SJSA1 (cell line): ENCODE results near the gene ACTR8. TPM values are rescaled to one million over a fixed set of nuclear protein-coding genes. Genes with fewer than 3 reads are reported as not detected.
"Not testable (repeated sequence)": the region's sequence is repeated elsewhere in the genome, so short reads cannot be mapped to it uniquely, and the experiment has no call there.

Experiments
- DNase-seq, 2 experiments: peaks; one replicate each; pipeline ENCODE4 v3.0.0-alpha.2; 2015 to 2020; ENCODE audit warnings: low spot score in 2 of 2, low read depth in 1 of 2
- H3K27ac ChIP-seq: fragments of 250-450 bp; sonication (Bioruptor Pico); 2 replicates; pipeline ENCODE4 v1.5.1; 2020; ENCODE audit warnings: mild to moderate bottlenecking, moderate library complexity
- H3K27me3 ChIP-seq: fragments of 250-450 bp; sonication (Bioruptor Pico); replicated peaks from 2 replicates; pipeline ENCODE4 v1.5.1; 2020; ENCODE audit warnings: mild to moderate bottlenecking, moderate library complexity
- H3K36me3 ChIP-seq: fragments of 250-450 bp; sonication (Bioruptor Pico); 2 replicates; pipeline ENCODE4 v1.5.1; 2020; ENCODE audit warnings: mild to moderate bottlenecking
- H3K4me1 ChIP-seq: fragments of 250-450 bp; sonication (Bioruptor Pico); replicated peaks from 2 replicates; pipeline ENCODE4 v1.6.1; 2021; ENCODE audit warnings: mild to moderate bottlenecking
- H3K4me3 ChIP-seq: fragments of 250-450 bp; sonication (Bioruptor Pico); 2 replicates; pipeline ENCODE4 v1.5.1; 2020; ENCODE audit warnings: mild to moderate bottlenecking
- H3K9me3 ChIP-seq: fragments of 250-450 bp; sonication (Bioruptor Pico); replicated peaks from 2 replicates; pipeline ENCODE4 v1.5.1; 2020; ENCODE audit warnings: mild to moderate bottlenecking
- total RNA-seq: library from RNA; depleted of rRNA; stranded (reverse); fragments of >200 nt; shearing (Covaris generic); gene quantifications from 2 replicates; pipeline ENCODE4 v1.2.3, GENCODE V29; 2014; rRNA removed

ACTR8 gene
- 11.7 and 21.4 TPM in 2 replicates for total RNA-seq

DNA sequence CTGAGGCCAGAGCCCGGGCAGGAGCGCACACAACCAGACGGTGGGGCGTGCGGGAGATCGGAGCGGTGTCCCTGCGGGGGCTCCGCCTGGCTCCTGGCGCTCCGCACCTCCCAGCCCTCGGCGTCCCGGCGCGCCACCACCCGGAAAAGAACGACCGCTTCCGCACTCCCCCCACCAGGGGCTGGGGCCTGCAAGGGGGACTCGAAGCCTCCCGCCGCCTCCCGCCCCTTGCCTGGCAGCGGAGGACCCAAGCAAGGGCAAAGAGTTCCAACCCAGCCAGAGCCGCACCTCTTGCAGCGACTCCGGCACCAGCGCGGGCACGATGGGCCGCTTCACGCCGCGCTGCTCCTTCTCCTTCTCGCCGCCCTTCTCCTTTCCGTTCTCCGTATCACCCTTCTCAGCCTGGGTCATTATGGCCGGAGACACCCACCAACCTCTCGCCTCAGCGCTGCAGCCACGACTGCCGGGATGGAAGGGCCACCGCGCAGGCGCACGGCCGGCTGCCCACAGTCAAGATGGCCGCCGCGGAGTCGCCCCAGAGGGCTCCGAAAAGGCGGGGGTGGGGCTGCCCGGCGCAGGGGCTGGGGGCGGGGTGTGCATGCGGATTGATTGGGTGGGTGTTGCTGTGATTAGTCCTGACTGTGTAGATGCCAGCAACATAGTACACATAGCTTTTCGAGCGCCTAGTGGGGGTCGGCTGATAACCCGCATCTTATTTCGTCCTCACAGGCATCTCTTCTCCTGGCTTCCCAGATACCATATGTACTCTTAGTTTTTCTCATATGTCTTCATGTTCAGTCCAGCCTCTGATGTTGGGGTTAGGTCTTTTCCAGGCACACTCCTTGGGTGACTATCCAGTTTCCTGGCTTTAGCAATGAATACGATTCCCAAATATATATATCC, at the start of gene ACTR8:
Gene ACTR8 (minus strand): TSS at position 462 of the 903 bp plus-strand sequence. CDS start 51 bp downstream, at position 411.
- no peaks in the 10 kb centered on the region for H3K9me3 ChIP-seq

DNA sequence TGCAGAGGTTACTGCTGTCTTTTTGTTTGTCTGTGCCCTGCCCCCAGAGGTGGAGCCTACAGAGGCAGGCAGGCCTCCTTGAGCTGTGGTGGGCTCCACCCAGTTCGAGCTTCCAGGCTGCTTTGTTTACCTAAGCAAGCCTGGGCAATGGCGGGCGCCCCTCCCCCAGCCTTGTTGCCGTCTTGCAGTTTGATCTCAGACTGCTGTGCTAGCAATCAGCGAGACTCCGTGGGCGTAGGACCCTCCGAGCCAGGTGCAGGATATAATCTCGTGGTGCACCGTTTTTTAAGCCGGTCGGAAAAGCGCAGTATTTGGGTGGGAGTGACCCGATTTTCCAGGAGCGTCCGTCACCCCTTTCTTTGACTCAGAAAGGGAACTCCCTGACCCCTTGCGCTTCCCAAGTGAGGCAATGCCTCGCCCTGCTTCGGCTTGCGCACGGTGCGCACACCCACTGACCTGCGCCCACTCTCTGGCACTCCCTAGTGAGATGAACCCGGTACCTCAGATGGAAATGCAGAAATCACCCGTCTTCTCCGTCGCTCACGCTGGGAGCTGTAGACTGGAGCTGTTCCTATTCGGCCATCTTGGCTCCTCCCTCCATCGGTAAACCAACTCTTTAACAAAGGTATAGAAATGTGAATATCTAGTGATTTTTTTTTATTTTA, 45.4 kb upstream of the ACTR8 start:
- H3K36me3 ChIP-seq, H3K4me1 ChIP-seq, H3K27me3 ChIP-seq, DNase-seq, H3K9me3 ChIP-seq, H3K4me3 ChIP-seq, H3K27ac ChIP-seq: not testable (repeated sequence)

More for the DNA sequence above, at the start of gene ACTR8:
- DNase-seq = peak; percentile 84 to 89
- peak within 1 kb of the TSS; percentile 81 for H3K27ac ChIP-seq
- peaks cover 70% of the 10 kb centered on the region for H3K36me3 ChIP-seq
- H3K4me1 ChIP-seq = peaks cover 11% of the 10 kb centered on the region
- no peaks in the 10 kb centered on the region for H3K27me3 ChIP-seq
- H3K4me3 ChIP-seq = peak within 1 kb of the TSS; percentile 96

DNA sequence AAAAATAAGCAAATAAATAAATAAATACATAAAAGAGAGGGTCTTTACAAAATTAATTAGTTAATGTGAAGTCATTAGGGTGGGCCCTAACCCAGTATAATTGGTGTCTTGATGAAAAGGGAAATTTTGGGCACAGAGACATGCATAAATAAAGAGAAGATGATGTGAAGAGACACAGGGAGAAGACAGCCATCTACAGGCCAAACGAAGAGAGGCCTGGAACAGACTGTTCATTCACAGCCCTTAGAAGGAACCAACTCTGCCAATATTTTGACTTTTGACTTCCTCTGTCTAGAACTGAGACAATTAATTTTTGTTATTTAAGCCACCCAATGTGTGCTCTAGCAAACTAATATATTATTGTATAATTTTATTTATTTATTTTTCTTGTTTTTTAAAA, 39.3 kb upstream of the ACTR8 start:
- no peaks in the 10 kb centered on the region for H3K4me1 ChIP-seq
- H3K36me3 ChIP-seq = no peaks in the 10 kb centered on the region
- H3K27me3 ChIP-seq = no peaks in the 10 kb centered on the region
- H3K9me3 ChIP-seq = no peaks in the 10 kb centered on the region
- H3K27ac ChIP-seq = no peak overlapping the region
- no peak overlapping the region for H3K4me3 ChIP-seq
- no peak for DNase-seq

DNA sequence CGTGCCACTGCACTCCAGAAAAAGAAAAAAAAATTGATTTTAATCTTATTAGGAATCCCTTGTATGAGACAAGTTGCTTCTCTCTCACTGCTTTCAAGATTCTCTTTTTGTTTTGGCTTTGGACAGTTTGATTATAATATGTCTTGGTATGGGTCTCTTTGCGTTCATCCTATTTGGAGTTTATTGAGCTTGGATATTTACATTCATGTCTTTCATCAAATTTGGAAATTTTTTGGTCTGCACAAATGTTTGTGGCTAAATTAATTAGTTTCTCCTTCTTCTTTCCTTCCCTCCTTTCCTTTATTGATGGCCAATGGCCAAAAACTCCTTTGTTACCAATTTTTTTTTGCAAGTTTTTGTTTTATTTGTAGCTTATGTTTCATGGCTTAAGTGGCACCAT, 37.8 kb upstream of the ACTR8 start:
- H3K27ac ChIP-seq = no peak overlapping the region
- H3K36me3 ChIP-seq = no peaks in the 10 kb centered on the region
- H3K4me1 ChIP-seq = no peaks in the 10 kb centered on the region
- no peak overlapping the region for H3K4me3 ChIP-seq
- no peaks in the 10 kb centered on the region for H3K9me3 ChIP-seq
- DNase-seq = no peak
- 0 out of 2 replicates have a peak, but pooled peaks cover 1% of the 10 kb centered on the region for H3K27me3 ChIP-seq

DNA sequence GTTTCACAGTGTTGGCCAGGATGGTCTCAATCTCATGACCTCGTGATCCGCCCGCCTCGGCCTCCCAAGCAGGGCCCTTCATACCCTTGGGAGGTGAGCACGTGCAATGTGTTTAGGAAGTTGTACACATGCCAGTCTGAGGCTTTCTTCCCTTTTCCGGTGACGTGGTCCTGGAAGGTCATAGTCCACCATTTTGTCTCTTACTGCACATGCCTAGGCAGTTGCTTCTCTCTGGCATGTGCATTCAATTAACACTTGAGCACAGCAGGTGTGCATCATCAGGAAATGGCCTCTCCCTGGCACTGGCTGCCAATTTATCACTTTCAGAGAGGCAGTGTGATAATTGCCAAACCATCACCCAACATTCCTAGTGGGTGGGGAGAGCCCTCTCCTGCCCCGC, 31.4 kb upstream of the ACTR8 start:
- DNase-seq = no peak
- no peak overlapping the region for H3K27ac ChIP-seq

DNA sequence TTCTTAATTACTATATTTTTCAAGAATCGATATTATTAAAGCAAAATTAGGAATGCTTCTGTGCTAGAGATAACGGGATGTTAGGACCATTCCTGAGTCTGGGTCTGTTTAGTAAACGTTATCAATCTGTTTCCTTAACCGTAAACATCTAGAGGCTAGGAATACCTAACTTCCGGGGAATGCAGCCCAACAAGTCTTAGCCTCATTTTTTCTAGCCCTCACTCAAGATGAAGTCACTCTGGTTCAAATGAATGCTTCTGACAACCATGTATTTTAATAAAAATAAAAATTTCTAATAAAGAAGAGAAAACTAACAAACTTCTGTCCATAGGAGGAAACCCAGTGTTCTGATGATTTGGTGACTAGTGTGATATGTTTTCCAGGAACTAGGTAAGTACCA, 20.8 kb upstream of the ACTR8 start:
- no peak for DNase-seq

More for the DNA sequence above, 31.4 kb upstream of the ACTR8 start:
- Histone ChIP-seq H3K4me1 (no peaks in the 10 kb centered on the region), H3K9me3 (no peaks in the 10 kb centered on the region), H3K27me3 (peaks cover 10% of the 10 kb centered on the region; the same call in 1 of the 2 replicates), H3K4me3 (no peak overlapping the region), H3K36me3 (no peaks in the 10 kb centered on the region)

GRCh38 chr3:53902067-53902466, 20.1 kb upstream of the ACTR8 start:
- H3K27ac ChIP-seq = no peak overlapping the region
- peaks cover 11% of the 10 kb centered on the region for H3K27me3 ChIP-seq
- no peak overlapping the region for H3K4me3 ChIP-seq
- no peak for DNase-seq
- no peaks in the 10 kb centered on the region for H3K9me3 ChIP-seq
- no peaks in the 10 kb centered on the region for H3K36me3 ChIP-seq
- H3K4me1 ChIP-seq = no peaks in the 10 kb centered on the region

More for the DNA sequence above, 20.8 kb upstream of the ACTR8 start:
- Histone ChIP-seq H3K36me3 (no peaks in the 10 kb centered on the region), H3K27me3 (peaks cover 8% of the 10 kb centered on the region), H3K4me1 (no peaks in the 10 kb centered on the region), H3K4me3 (no peak overlapping the region), H3K27ac (no peak overlapping the region), H3K9me3 (no peaks in the 10 kb centered on the region)

DNA sequence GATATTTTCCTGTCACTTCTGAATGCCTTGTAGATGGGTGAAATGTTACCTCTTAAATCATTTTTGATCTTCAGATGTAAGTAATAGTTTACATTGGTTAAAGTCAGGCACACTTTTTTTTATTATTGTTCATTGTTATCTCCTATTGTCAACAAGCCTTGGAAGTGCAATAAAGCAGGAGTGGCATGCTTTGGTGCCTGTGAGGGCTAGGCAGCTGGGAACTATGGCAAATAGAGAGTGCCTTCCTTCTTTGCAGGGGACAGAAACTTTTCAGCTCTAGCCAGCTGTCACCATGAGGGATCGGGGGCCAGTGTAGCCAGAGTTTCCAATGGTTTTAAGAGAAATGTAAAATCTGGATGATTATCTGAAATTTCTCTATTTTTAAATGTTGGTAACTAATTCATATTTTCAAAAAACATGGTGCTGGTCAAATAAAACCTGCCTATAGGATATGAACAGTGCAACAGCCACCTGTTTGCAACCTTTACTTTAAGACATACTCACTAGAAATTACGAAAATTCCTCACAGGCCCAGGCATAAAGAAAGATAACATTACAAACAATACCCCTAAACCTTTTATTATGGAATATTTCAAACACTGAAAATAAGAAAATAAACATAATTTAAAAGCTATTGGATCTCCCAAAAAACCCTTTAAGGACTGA, 18.8 kb upstream of the ACTR8 start:
- H3K4me3 ChIP-seq = no peak overlapping the region
- no peaks in the 10 kb centered on the region for H3K4me1 ChIP-seq
- H3K27me3 ChIP-seq = peaks cover 12% of the 10 kb centered on the region
- H3K27ac ChIP-seq = no peak overlapping the region
- H3K9me3 ChIP-seq = no peaks in the 10 kb centered on the region
- H3K36me3 ChIP-seq = no peaks in the 10 kb centered on the region
- no peak for DNase-seq

DNA sequence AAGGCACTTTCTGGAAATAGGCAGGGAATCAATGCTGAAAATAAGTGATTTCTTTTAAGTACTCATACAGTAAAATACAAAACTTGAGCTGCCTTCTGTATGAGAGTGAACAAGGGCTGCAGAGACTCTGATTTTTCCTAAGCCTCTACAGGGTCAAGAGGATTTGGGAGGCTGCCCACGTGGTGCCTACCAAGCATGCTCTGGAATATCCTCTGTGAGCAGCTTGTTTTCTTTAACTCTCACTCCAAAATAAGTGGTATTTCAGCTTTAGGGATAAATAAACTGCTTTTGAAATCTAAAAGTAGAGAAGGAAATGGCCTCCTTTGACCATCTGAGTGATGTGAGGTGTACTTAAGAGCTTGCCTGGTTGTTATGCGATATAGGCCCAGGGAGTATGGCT, 17.8 kb upstream of the ACTR8 start:
- no peaks in the 10 kb centered on the region for H3K4me1 ChIP-seq
- H3K36me3 ChIP-seq = no peaks in the 10 kb centered on the region
- H3K27ac ChIP-seq = no peak overlapping the region
- no peak overlapping the region for H3K4me3 ChIP-seq
- H3K27me3 ChIP-seq = peaks cover 12% of the 10 kb centered on the region
- DNase-seq = no peak
- no peaks in the 10 kb centered on the region for H3K9me3 ChIP-seq

DNA sequence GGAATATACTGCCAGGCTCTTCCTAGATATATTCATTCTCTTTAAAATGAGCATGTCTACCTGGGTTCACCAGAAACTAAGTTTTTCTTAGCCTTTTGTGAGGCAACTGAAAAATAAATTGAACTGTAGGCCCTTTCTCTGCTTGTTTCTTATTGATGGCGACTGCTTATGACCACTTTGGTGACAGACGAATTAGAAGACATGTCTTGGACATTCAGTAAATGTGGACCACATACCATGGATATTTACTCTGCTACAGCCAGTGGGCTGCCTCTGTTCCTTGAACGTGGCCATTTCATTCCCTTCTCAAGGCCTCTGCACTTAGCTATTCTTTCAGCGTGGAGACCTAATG, 10.3 kb upstream of the ACTR8 start:
- Histone ChIP-seq H3K9me3 (no peaks in the 10 kb centered on the region), H3K4me3 (peak overlapping the region; percentile 86), H3K4me1 (peaks cover 13% of the 10 kb centered on the region), H3K27me3 (peaks cover 3% of the 10 kb centered on the region; the same call in 1 of the 2 replicates), H3K36me3 (peaks cover 15% of the 10 kb centered on the region), H3K27ac (peak overlapping the region; percentile 72)
- no peak for DNase-seq

- peak; percentile 92 to 96 for DNase-seq
- Histone ChIP-seq H3K4me1 (peaks cover 13% of the 10 kb centered on the region), H3K27me3 (no peaks in the 10 kb centered on the region), H3K36me3 (peaks cover 21% of the 10 kb centered on the region), H3K4me3 (peak within 1 kb of the TSS; percentile 86), H3K27ac (peak within 1 kb of the TSS; percentile 72), H3K9me3 (no peaks in the 10 kb centered on the region)
Measured at GRCh38 chr3:53891497-53892285, 9.7 kb upstream of the ACTR8 start, which contains the start of gene SELENOK. TSS of gene SELENOK (minus strand) at chr3:53891859.

DNA sequence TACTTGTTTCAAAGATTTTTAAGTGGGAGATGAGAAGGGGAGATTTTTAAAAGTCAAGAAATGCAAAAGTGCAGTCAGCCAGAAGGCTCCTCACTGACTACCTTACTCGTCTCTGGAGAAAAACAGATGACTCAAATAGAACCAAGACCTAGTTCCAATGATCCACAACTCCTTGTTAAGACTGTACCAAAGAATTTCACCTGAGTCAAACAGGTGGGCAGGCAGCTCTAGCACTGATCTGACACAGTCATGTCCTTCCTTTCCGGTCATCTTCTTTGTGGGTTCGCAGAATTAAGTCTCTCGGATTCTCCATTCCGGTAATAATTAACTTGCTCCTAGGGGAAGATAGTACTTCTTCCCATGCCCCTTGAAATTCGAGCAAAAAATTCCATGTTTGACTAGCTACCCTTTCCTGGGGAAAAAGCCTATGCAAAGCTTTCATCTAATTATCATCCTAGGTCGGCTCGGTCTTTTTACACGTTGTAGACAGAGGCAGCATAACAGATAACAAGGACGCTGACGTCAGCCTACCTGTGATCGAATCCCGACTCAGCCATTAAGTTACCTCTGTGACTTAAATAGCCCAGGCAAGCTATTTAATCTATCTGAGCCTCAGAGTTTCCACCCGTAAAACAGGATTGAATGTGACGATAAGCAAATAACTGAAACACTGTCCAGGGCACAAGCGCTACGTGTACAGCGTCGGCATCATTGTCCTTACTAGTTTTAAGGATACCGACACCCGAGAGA, 8.9 kb upstream of the ACTR8 start:
- Histone ChIP-seq H3K27me3 (no peaks in the 10 kb centered on the region), H3K27ac (peak overlapping the region; percentile 72), H3K4me1 (peaks cover 13% of the 10 kb centered on the region), H3K9me3 (no peaks in the 10 kb centered on the region), H3K4me3 (peak overlapping the region; percentile 86), H3K36me3 (peaks cover 26% of the 10 kb centered on the region)
- no peak for DNase-seq
